Measurements from ENCODE around the gene WNT7A. TPM values are rescaled to one million over a fixed set of nuclear protein-coding genes. Genes with fewer than 3 reads are reported as not detected.

The WNT7A gene
- total RNA-seq, 1 donor from 2014 or later, result not detected

GRCh38 chr3:13794322-13794721, 85.5 kb downstream of the WNT7A start:
- Histone ChIP-seq H3K4me3 (no peak overlapping the region), H3F3A (ENCODE audit: low read depth) (no peaks in the 10 kb centered on the region), H3K4me1 (peaks cover 5% of the 10 kb centered on the region), H3K9me3 (ENCODE audit: low read depth) (no peaks in the 10 kb centered on the region), H3K36me3 (no peaks in the 10 kb centered on the region), H3K4me2 (no peak overlapping the region), H3K27me3 (no peaks in the 10 kb centered on the region), H3K9ac (no peak overlapping the region), H2AFZ (replicated peaks) (no peak overlapping the region), H3K27ac (no peak overlapping the region), H3K79me2 (ENCODE audit: low read depth) (no peaks in the 10 kb centered on the region), H4K20me1 (ENCODE audit: low read depth) (no peaks in the 10 kb centered on the region)
- no peak for TF ChIP-seq CTCF (IDR thresholded peaks at IDR 0.05)
- no peak for TF ChIP-seq EZH2 (IDR thresholded peaks at IDR 0.05)
- no peak for TF ChIP-seq EZH2phosphoT487 (IDR thresholded peaks at IDR 0.05)
- no peak for DNase-seq (ENCODE audit: low spot score)
- H3K4me1 Mint-ChIP-seq, result peaks cover 57% of the 10 kb centered on the region
- H3K36me3 Mint-ChIP-seq, result no peaks in the 10 kb centered on the region
- H3K27me3 Mint-ChIP-seq (ENCODE audit: insufficient read depth, low read depth), result peaks cover 12% of the 10 kb centered on the region
- no peak overlapping the region for H3K27ac Mint-ChIP-seq
- no peaks in the 10 kb centered on the region for H3K9me3 Mint-ChIP-seq
- no peak overlapping the region for H3K4me3 Mint-ChIP-seq

GRCh38 chr3:13793451-13793850, 86.4 kb downstream of the WNT7A start:
- no peak overlapping the region for H3K27ac ChIP-seq
- no peaks in the 10 kb centered on the region for H4K20me1 ChIP-seq (ENCODE audit: low read depth)
- no peak for DNase-seq (ENCODE audit: low spot score)
- peaks cover 5% of the 10 kb centered on the region for H3K4me1 ChIP-seq
- H3F3A ChIP-seq (ENCODE audit: low read depth), result no peaks in the 10 kb centered on the region
- H3K4me3 ChIP-seq, result no peak overlapping the region
- Mint-ChIP-seq H3K36me3 (no peaks in the 10 kb centered on the region), H3K27ac (peak overlapping the region; percentile 59), H3K4me3 (no peak overlapping the region), H3K4me1 (peaks cover 66% of the 10 kb centered on the region), H3K27me3 (ENCODE audit: insufficient read depth, low read depth) (peaks cover 10% of the 10 kb centered on the region), H3K9me3 (no peaks in the 10 kb centered on the region)
- H3K4me2 ChIP-seq, result no peak overlapping the region
- no peak overlapping the region for H3K9ac ChIP-seq
- no peaks in the 10 kb centered on the region for H3K27me3 ChIP-seq
- H3K79me2 ChIP-seq (ENCODE audit: low read depth), result no peaks in the 10 kb centered on the region
- no peak overlapping the region for H2AFZ ChIP-seq (replicated peaks)
- no peaks in the 10 kb centered on the region for H3K9me3 ChIP-seq (ENCODE audit: low read depth)
- no peaks in the 10 kb centered on the region for H3K36me3 ChIP-seq
- TF ChIP-seq CTCF (IDR thresholded peaks at IDR 0.05) (no peak), EZH2phosphoT487 (IDR thresholded peaks at IDR 0.05) (no peak), EZH2 (IDR thresholded peaks at IDR 0.05) (no peak)

- Histone ChIP-seq H3K36me3 (no peaks in the 10 kb centered on the region), H3K27me3 (no peaks in the 10 kb centered on the region), H3K9me3 (ENCODE audit: low read depth) (no peaks in the 10 kb centered on the region), H2AFZ (replicated peaks) (no peak overlapping the region), H3K79me2 (ENCODE audit: low read depth) (no peaks in the 10 kb centered on the region), H3K4me1 (peaks cover 5% of the 10 kb centered on the region), H3K27ac (no peak overlapping the region), H4K20me1 (ENCODE audit: low read depth) (no peaks in the 10 kb centered on the region), H3K4me2 (no peak overlapping the region), H3K9ac (no peak overlapping the region), H3K4me3 (no peak overlapping the region), H3F3A (ENCODE audit: low read depth) (no peaks in the 10 kb centered on the region)
- Mint-ChIP-seq H3K9me3 (no peaks in the 10 kb centered on the region), H3K27me3 (ENCODE audit: insufficient read depth, low read depth) (peaks cover 10% of the 10 kb centered on the region), H3K36me3 (no peaks in the 10 kb centered on the region), H3K4me1 (peaks cover 71% of the 10 kb centered on the region), H3K4me3 (no peak overlapping the region), H3K27ac (peak overlapping the region; percentile 85)
- no peak for TF ChIP-seq EZH2phosphoT487 (IDR thresholded peaks at IDR 0.05)
- DNase-seq (ENCODE audit: low spot score), result no peak
Measured at GRCh38 chr3:13792512-13793371, 87.1 kb downstream of the WNT7A start.

- Histone ChIP-seq H3F3A (ENCODE audit: low read depth) (no peaks in the 10 kb centered on the region), H3K27me3 (no peaks in the 10 kb centered on the region), H3K79me2 (ENCODE audit: low read depth) (no peaks in the 10 kb centered on the region), H3K9ac (no peak overlapping the region), H3K27ac (no peak overlapping the region), H3K4me2 (no peak overlapping the region), H4K20me1 (ENCODE audit: low read depth) (no peaks in the 10 kb centered on the region), H2AFZ (replicated peaks) (no peak overlapping the region), H3K4me1 (peaks cover 12% of the 10 kb centered on the region), H3K9me3 (ENCODE audit: low read depth) (no peaks in the 10 kb centered on the region), H3K4me3 (no peak overlapping the region), H3K36me3 (no peaks in the 10 kb centered on the region)
- Mint-ChIP-seq H3K4me3 (no peak overlapping the region), H3K4me1 (peaks cover 73% of the 10 kb centered on the region), H3K27me3 (ENCODE audit: insufficient read depth, low read depth) (peaks cover 10% of the 10 kb centered on the region), H3K9me3 (no peaks in the 10 kb centered on the region), H3K36me3 (no peaks in the 10 kb centered on the region), H3K27ac (peak overlapping the region; percentile 76)
- TF ChIP-seq EZH2phosphoT487 (IDR thresholded peaks at IDR 0.05) (no peak), EZH2 (IDR thresholded peaks at IDR 0.05) (no peak), CTCF (IDR thresholded peaks at IDR 0.05) (no peak)
- DNase-seq (ENCODE audit: low spot score), result no peak
Measured at GRCh38 chr3:13792051-13792490, 87.8 kb downstream of the WNT7A start.

All from neural progenitor cell (in vitro differentiated cells).